SK-N-SH treated with all-trans-retinoic acid at 6 μM for 48 hours (cell line): ENCODE results near the gene NKTR.

Source experiments
- ATAC-seq: fragments of 200-7000 bp; cut with Tn5 transposase; 3 replicates; pipeline ENCODE4 v1.9.1; 2020; ENCODE audit warnings: mild to moderate bottlenecking, moderate library complexity
- ARNTL ChIP-seq: fragments of 450-650 bp; formaldehyde crosslinking; IDR thresholded peaks from 2 replicates; pipeline ENCODE4 v1.5.0; 2020; ENCODE audit warnings: low read depth, mild to moderate bottlenecking, moderate library complexity, borderline replicate concordance
- BACH2 ChIP-seq: fragments of 250-450 bp; sonication (Bioruptor Pico); IDR thresholded peaks from 2 replicates; pipeline ENCODE4 v1.9.0; 2021; ENCODE audit warnings: mild to moderate bottlenecking, borderline replicate concordance
- CREB5 ChIP-seq: fragments of 250-450 bp; sonication (Bioruptor Pico); IDR thresholded peaks from 2 replicates; pipeline ENCODE4 v1.5.1; 2020; ENCODE audit warnings: low read depth, mild to moderate bottlenecking, moderate library complexity
- CSDC2 ChIP-seq: fragments of 250-450 bp; sonication (Bioruptor Pico); IDR thresholded peaks from 2 replicates; pipeline ENCODE4 v1.5.0; 2020; ENCODE audit warnings: mild to moderate bottlenecking, moderate library complexity
- CSRNP3 ChIP-seq: fragments of 250-450 bp; sonication (Bioruptor Pico); IDR thresholded peaks from 2 replicates; pipeline ENCODE4 v1.5.1; 2021; ENCODE audit warnings: mild to moderate bottlenecking, moderate library complexity
- OSR1 ChIP-seq: fragments of 250-450 bp; sonication (Bioruptor Pico); IDR thresholded peaks from 2 replicates; pipeline ENCODE4 v1.8.0; 2022; ENCODE audit warnings: moderate library complexity, mild to moderate bottlenecking, inconsistent platforms
- POU6F1 ChIP-seq: fragments of 250-450 bp; sonication (Bioruptor Pico); IDR thresholded peaks from 2 replicates; pipeline ENCODE4 v1.8.0; 2021; ENCODE audit warnings: low read depth, mild to moderate bottlenecking, moderate library complexity, borderline replicate concordance
- PPARA ChIP-seq: fragments of 250-450 bp; sonication (Bioruptor Pico); IDR thresholded peaks from 2 replicates; pipeline ENCODE4 v1.5.0; 2020; ENCODE audit warnings: mild to moderate bottlenecking, borderline replicate concordance
- SNAI2 ChIP-seq: fragments of 250-450 bp; sonication (Bioruptor Pico); IDR thresholded peaks from 2 replicates; pipeline ENCODE4 v1.5.0; 2020; ENCODE audit warnings: mild to moderate bottlenecking, moderate library complexity
- TCF4 ChIP-seq: fragments of 250-450 bp; sonication (Bioruptor Pico); IDR thresholded peaks from 2 replicates; pipeline ENCODE4 v1.8.0; 2021; ENCODE audit warnings: mild to moderate bottlenecking, moderate library complexity, borderline replicate concordance
- TSHZ2 ChIP-seq: fragments of 250-450 bp; sonication (Bioruptor Pico); IDR thresholded peaks from 2 replicates; pipeline ENCODE4 v1.5.0; 2020; ENCODE audit warnings: mild to moderate bottlenecking, moderate library complexity
- ZFP3 ChIP-seq: fragments of 250-450 bp; sonication (Bioruptor Pico); IDR thresholded peaks from 2 replicates; pipeline ENCODE4 v1.5.0; 2020; ENCODE audit warnings: mild to moderate bottlenecking, moderate library complexity
- ZNF565 ChIP-seq: fragments of 450-650 bp; formaldehyde crosslinking; conservative IDR thresholded peaks from 2 replicates; pipeline ENCODE4 v1.5.0; 2020; ENCODE audit warnings: low read depth, mild to moderate bottlenecking, moderate library complexity
- ZNF70 ChIP-seq: fragments of 450-650 bp; formaldehyde crosslinking; IDR thresholded peaks from 2 replicates; pipeline ENCODE4 v1.5.0; 2020; ENCODE audit warnings: mild to moderate bottlenecking, moderate library complexity
- ZNF8 ChIP-seq: fragments of 450-650 bp; formaldehyde crosslinking; IDR thresholded peaks from 2 replicates; pipeline ENCODE4 v1.5.0; 2020; ENCODE audit warnings: mild to moderate bottlenecking, moderate library complexity

The NKTR gene

GRCh38 chr3:42661593-42662022, 61.1 kb downstream of the NKTR start:
- no peak for TF ChIP-seq OSR1 (CRISPR knock-in tag)
- no peak for TF ChIP-seq CREB5 (CRISPR knock-in tag)
- TF ChIP-seq PPARA = no peak
- TF ChIP-seq CSRNP3 (CRISPR knock-in tag) = no peak
- TF ChIP-seq ARNTL (CRISPR knock-in tag) = no peak
- no peak for TF ChIP-seq ZFP3 (CRISPR knock-in tag)
- no peak for ATAC-seq

GRCh38 chr3:42662037-42662812, 61.7 kb downstream of the NKTR start:
- TF ChIP-seq BACH2 (CRISPR knock-in tag) (no peak), SNAI2 (CRISPR knock-in tag) (no peak), ZNF70 (CRISPR knock-in tag) (no peak), CSDC2 (CRISPR knock-in tag) (no peak), CSRNP3 (CRISPR knock-in tag) (no peak)
- no peak for ATAC-seq

- ATAC-seq = no peak
- TF ChIP-seq POU6F1 (no peak), ZNF8 (no peak), ZNF565 (CRISPR knock-in tag) (no peak), OSR1 (CRISPR knock-in tag) (no peak), CSRNP3 (CRISPR knock-in tag) (no peak), CREB5 (CRISPR knock-in tag) (no peak), TSHZ2 (no peak), TCF4 (CRISPR knock-in tag) (no peak)
Measured at GRCh38 chr3:42662813-42663535, 62.5 kb downstream of the NKTR start.
